GM23248 (cell line): ENCODE data around the gene EIF3K. TPM values are rescaled to one million over a fixed set of nuclear protein-coding genes. Genes with fewer than 3 reads are reported as not detected.
A peak's percentile ranks its signal among the peaks of the same experiment; 100 is the strongest.

Source experiments
- DNase-seq: peaks from one replicate; pipeline ENCODE4 v3.0.0-alpha.2; 2015
- H2AFZ ChIP-seq: fragments of 200-600 bp; sonication (generic); 2 replicates; pipeline ENCODE4 v1.6.1; 2016; ENCODE audit warnings: antibody characterized with exemption
- H3F3A ChIP-seq: fragments of 200-600 bp; sonication (generic); 2 replicates; pipeline ENCODE4 v1.6.1; 2016; ENCODE audit warnings: mild to moderate bottlenecking, antibody characterized with exemption, mixed run types; ENCODE audit not compliant: insufficient read depth
- H3K27ac ChIP-seq: fragments of 200-600 bp; sonication (generic); 2 replicates; pipeline ENCODE4 v1.5.1; 2016; ENCODE audit warnings: mild to moderate bottlenecking
- H3K27me3 ChIP-seq: fragments of 200-600 bp; sonication (generic); replicated peaks from 2 replicates; pipeline ENCODE4 v1.6.1; 2016; ENCODE audit warnings: mild to moderate bottlenecking; ENCODE audit not compliant: insufficient read depth
- H3K36me3 ChIP-seq: fragments of 200-600 bp; sonication (generic); 2 replicates; pipeline ENCODE4 v1.6.1; 2016; ENCODE audit warnings: low read depth, mild to moderate bottlenecking
- H3K4me1 ChIP-seq: fragments of 200-600 bp; sonication (generic); 2 replicates; pipeline ENCODE4 v1.6.1; 2016; ENCODE audit warnings: mild to moderate bottlenecking; ENCODE audit not compliant: insufficient read depth
- H3K4me2 ChIP-seq: fragments of 200-600 bp; sonication (generic); one replicate; pipeline ENCODE4 v1.6.1; 2016; ENCODE audit warnings: mild to moderate bottlenecking; ENCODE audit not compliant: unreplicated experiment
- H3K4me3 ChIP-seq: fragments of 200-600 bp; sonication (generic); 2 replicates; pipeline ENCODE4 v1.5.1; 2016; ENCODE audit warnings: mild to moderate bottlenecking
- H3K79me2 ChIP-seq: fragments of 200-600 bp; sonication (generic); 2 replicates; pipeline ENCODE4 v1.6.1; 2016; ENCODE audit warnings: mild to moderate bottlenecking; ENCODE audit not compliant: insufficient read depth
- H3K9ac ChIP-seq: fragments of 200-600 bp; sonication (generic); 2 replicates; pipeline ENCODE4 v1.6.1; 2016; ENCODE audit warnings: mild to moderate bottlenecking
- H3K9me2 ChIP-seq: fragments of 200-600 bp; sonication (generic); 2 replicates; pipeline ENCODE4 v1.6.1; 2016; ENCODE audit warnings: mixed run types, mild to moderate bottlenecking, moderate library complexity; ENCODE audit not compliant: insufficient read depth
- H3K9me3 ChIP-seq: fragments of 200-600 bp; sonication (generic); one replicate; pipeline ENCODE4 v1.6.1; 2017; ENCODE audit warnings: low read depth
- H4K20me1 ChIP-seq: fragments of 200-600 bp; sonication (generic); 2 replicates; pipeline ENCODE4 v1.6.0; 2016; ENCODE audit not compliant: insufficient read depth
- EZH2 ChIP-seq: fragments of 200-600 bp; sonication (generic); IDR thresholded peaks from 2 replicates; pipeline ENCODE4 v1.6.1; 2018; ENCODE audit warnings: antibody characterized with exemption, mild to moderate bottlenecking; ENCODE audit not compliant: insufficient read depth, poor library complexity, severe bottlenecking
- EZH2phosphoT487 ChIP-seq: fragments of 200-600 bp; sonication (generic); IDR thresholded peaks from 2 replicates; pipeline ENCODE4 v1.6.1; 2018; ENCODE audit warnings: antibody characterized with exemption, moderate library complexity, mild to moderate bottlenecking, low read depth; ENCODE audit not compliant: insufficient read depth
- WGBS, 2 experiments: methylation state at CpG; one replicate each; pipeline ENCODE4 v1.1.6; 2015 to 2017; ENCODE audit warnings: low lambda C conversion rate in 2 of 2, low coverage in 1 of 2; ENCODE audit errors: missing lambda C conversion rate in 2 of 2; 5-methylcytosine and 5-hydroxymethylcytosine counted together
- in situ Hi-C: fragments of 300-500 bp; cut with MboI; formaldehyde crosslinking; loops from 2 replicates; pipeline ENCODE4 v1.15.0; 2020
- polyA plus RNA-seq: library from polyadenylated mRNA; unstranded; fragments of >200 nt; fragmentation: Nextera tagmentation; extraction: Ambion mirVana; gene quantifications from 2 replicates; pipeline ENCODE4 v1.2.1, GENCODE V29; 2016
- total RNA-seq: library from RNA; depleted of rRNA; stranded (reverse); fragments of >200 nt; shearing (Covaris generic); gene quantifications from 2 replicates; pipeline ENCODE4 v1.2.3, GENCODE V29; 2014

EIF3K gene
- total and polyA plus RNA-seq, 2 experiments from 2014 or later: 143 to 295 TPM

- Histone ChIP-seq H2AFZ (no peak overlapping the region), H3F3A (peaks cover 60% of the 10 kb centered on the region), H3K27ac (peak overlapping the region; percentile 56), H3K9me3 (no peaks in the 10 kb centered on the region), H3K79me2 (peaks cover 96% of the 10 kb centered on the region), H3K27me3 (no peaks in the 10 kb centered on the region), H3K36me3 (peaks cover 4% of the 10 kb centered on the region; the same call in 1 of the 2 replicates), H3K9ac (peak overlapping the region; percentile 36), H3K9me2 (no peaks in the 10 kb centered on the region), H3K4me3 (no peak overlapping the region; the same call in 1 of the 2 replicates), H4K20me1 (peaks cover 7% of the 10 kb centered on the region; the same call in 1 of the 2 replicates), H3K4me1 (peaks cover 52% of the 10 kb centered on the region), H3K4me2 (no peak overlapping the region)
- TF ChIP-seq EZH2 (no peak), EZH2phosphoT487 (no peak)
- in situ Hi-C loops: no loop called here
- WGBS, 2 experiments: 16 to 18% methylated on average over 13 of the region's 13 CpGs
- peak; percentile 59 for DNase-seq
These were observed 57.3 kb downstream of the EIF3K start for GRCh38 chr19:38676023-38676877.

GRCh38 chr19:38676878-38677646, 58.1 kb downstream of the EIF3K start:
- peaks cover 54% of the 10 kb centered on the region for H3F3A ChIP-seq
- no peaks in the 10 kb centered on the region for H3K9me3 ChIP-seq
- no peak overlapping the region for H3K4me2 ChIP-seq
- H2AFZ ChIP-seq: no peak overlapping the region
- in situ Hi-C loops: no loop called here
- H3K4me1 ChIP-seq: peaks cover 53% of the 10 kb centered on the region
- peak overlapping the region; percentile 36 for H3K9ac ChIP-seq
- H3K36me3 ChIP-seq: peaks cover 4% of the 10 kb centered on the region; the same call in 1 of the 2 replicates
- no peak overlapping the region for H3K4me3 ChIP-seq
- H3K27ac ChIP-seq: peak overlapping the region; percentile 56
- no peak for DNase-seq
- H3K27me3 ChIP-seq: no peaks in the 10 kb centered on the region
- TF ChIP-seq EZH2phosphoT487 (no peak), EZH2 (no peak)
- 83 to 85% methylated on average over 11 of the region's 11 CpGs for WGBS, 2 experiments
- H3K79me2 ChIP-seq: peaks cover 96% of the 10 kb centered on the region
- H3K9me2 ChIP-seq: no peaks in the 10 kb centered on the region
- H4K20me1 ChIP-seq: peaks cover 7% of the 10 kb centered on the region; the same call in 1 of the 2 replicates

- peaks cover 65% of the 10 kb centered on the region for H3K4me1 ChIP-seq
- H3K4me3 ChIP-seq: no peak overlapping the region
- in situ Hi-C loops: no loop called here
- H3K9me3 ChIP-seq: no peaks in the 10 kb centered on the region
- DNase-seq: no peak
- no peak overlapping the region for H3K4me2 ChIP-seq
- TF ChIP-seq EZH2phosphoT487: no peak
- TF ChIP-seq EZH2: no peak
- peaks cover 97% of the 10 kb centered on the region for H3K79me2 ChIP-seq
- peaks cover 7% of the 10 kb centered on the region; the same call in 1 of the 2 replicates for H3K36me3 ChIP-seq
- H3K9me2 ChIP-seq: no peaks in the 10 kb centered on the region
- H2AFZ ChIP-seq: no peak overlapping the region
- H3K27ac ChIP-seq: no peak overlapping the region
- WGBS, 2 experiments: 95 to 96% methylated on average over 15 of the region's 15 CpGs
- no peak overlapping the region for H3K9ac ChIP-seq
- peaks cover 59% of the 10 kb centered on the region for H3F3A ChIP-seq
- H4K20me1 ChIP-seq: peaks cover 5% of the 10 kb centered on the region; the same call in 1 of the 2 replicates
- H3K27me3 ChIP-seq: no peaks in the 10 kb centered on the region
These were observed 59.4 kb downstream of the EIF3K start for GRCh38 chr19:38678217-38678890.

GRCh38 chr19:38678891-38679494, 60.0 kb downstream of the EIF3K start:
- in situ Hi-C loops: no loop called here
- H3K4me3 ChIP-seq: no peak overlapping the region
- H3K4me2 ChIP-seq: no peak overlapping the region
- H3K27ac ChIP-seq: no peak overlapping the region
- H3K9me2 ChIP-seq: no peaks in the 10 kb centered on the region
- 81 to 87% methylated on average over 7 of the region's 7 CpGs for WGBS, 2 experiments
- H3K9ac ChIP-seq: no peak overlapping the region
- DNase-seq: no peak
- peaks cover 5% of the 10 kb centered on the region; the same call in 1 of the 2 replicates for H4K20me1 ChIP-seq
- no peaks in the 10 kb centered on the region for H3K27me3 ChIP-seq
- peaks cover 72% of the 10 kb centered on the region for H3K4me1 ChIP-seq
- H2AFZ ChIP-seq: no peak overlapping the region
- peaks cover 7% of the 10 kb centered on the region; the same call in 1 of the 2 replicates for H3K36me3 ChIP-seq
- H3K79me2 ChIP-seq: peaks cover 96% of the 10 kb centered on the region
- H3K9me3 ChIP-seq: no peaks in the 10 kb centered on the region
- H3F3A ChIP-seq: peaks cover 63% of the 10 kb centered on the region
- TF ChIP-seq EZH2phosphoT487: no peak
- no peak for TF ChIP-seq EZH2
